ENCODE data around the gene GRXCR1.
A peak's percentile ranks its signal among the peaks of the same experiment; 100 is the strongest.

Gene GRXCR1

GRCh38 chr4:42942216-42942615, 49.7 kb downstream of the GRXCR1 start:
- no peak for DNase-seq

GRCh38 chr4:42945874-42946273, 53.4 kb downstream of the GRXCR1 start:
- no peak for DNase-seq

- DNase-seq, result no peak
Measured at GRCh38 chr4:42953321-42953720, 60.8 kb downstream of the GRXCR1 start.

- no peak for DNase-seq
Measured at GRCh38 chr4:42954963-42955669, 62.6 kb downstream of the GRXCR1 start.

- DNase-seq, result no peak
Measured at GRCh38 chr4:42955746-42956505, 63.4 kb downstream of the GRXCR1 start.

GRCh38 chr4:42965326-42965725, 72.8 kb downstream of the GRXCR1 start:
- DNase-seq, result peak; percentile 7

- no peak for DNase-seq
Measured at GRCh38 chr4:42985976-42986375, 93.5 kb downstream of the GRXCR1 start.

- peak; percentile 3 for DNase-seq
Measured at GRCh38 chr4:42995343-42995944, 102.9 kb downstream of the GRXCR1 start.

GRCh38 chr4:43008793-43009192, 116.3 kb downstream of the GRXCR1 start:
- no peak for DNase-seq

- DNase-seq, result no peak
Measured at GRCh38 chr4:43014256-43014655, 121.7 kb downstream of the GRXCR1 start.

- no peak for DNase-seq
Measured at GRCh38 chr4:43041632-43042031, 149.1 kb downstream of the GRXCR1 start.

- DNase-seq, result no peak
Measured at GRCh38 chr4:43047058-43047457, 154.5 kb downstream of the GRXCR1 start.

GRCh38 chr4:43048570-43048969, 156.1 kb downstream of the GRXCR1 start:
- DNase-seq, result no peak

GRCh38 chr4:43049326-43049725, 156.8 kb downstream of the GRXCR1 start:
- DNase-seq, result no peak

GRCh38 chr4:43066415-43066814, 173.9 kb downstream of the GRXCR1 start:
- DNase-seq, result no peak

GRCh38 chr4:43071069-43071468, 178.6 kb downstream of the GRXCR1 start:
- DNase-seq, result no peak
